Hepatocyte (in vitro differentiated cells): ENCODE measurements around the gene CRAMP1. TPM values are rescaled to one million over a fixed set of nuclear protein-coding genes. Genes with fewer than 3 reads are reported as not detected.

Experiments used
- DNase-seq: peaks from one replicate; pipeline ENCODE4 v3.0.0-alpha.2; 2016; ENCODE audit warnings: low spot score
- H2AFZ ChIP-seq: fragments of 200-600 bp; sonication (generic); 2 replicates; pipeline ENCODE4 v1.6.0; 2016; ENCODE audit warnings: antibody characterized with exemption, mild to moderate bottlenecking
- H3K27ac ChIP-seq: fragments of 200-600 bp; sonication (generic); 2 replicates; pipeline ENCODE4 v1.5.1; 2016; ENCODE audit warnings: mild to moderate bottlenecking
- H3K27me3 ChIP-seq: fragments of 200-600 bp; sonication (generic); 2 replicates; pipeline ENCODE4 v1.6.1; 2016
- H3K36me3 ChIP-seq: fragments of 200-600 bp; sonication (generic); replicated peaks from 2 replicates; pipeline ENCODE4 v1.5.1; 2016; ENCODE audit warnings: low read depth; ENCODE audit not compliant: insufficient read depth
- H3K4me1 ChIP-seq: fragments of 200-600 bp; sonication (generic); 2 replicates; pipeline ENCODE4 v1.5.1; 2016; ENCODE audit warnings: mild to moderate bottlenecking, moderate library complexity; ENCODE audit not compliant: insufficient read depth
- H3K4me2 ChIP-seq: fragments of 200-600 bp; sonication (generic); 2 replicates; pipeline ENCODE4 v1.6.0; 2016
- H3K4me3 ChIP-seq: fragments of 200-600 bp; sonication (generic); 2 replicates; pipeline ENCODE4 v1.5.1; 2016; ENCODE audit warnings: mild to moderate bottlenecking
- H3K79me2 ChIP-seq: fragments of 200-600 bp; sonication (generic); 2 replicates; pipeline ENCODE4 v1.6.0; 2017; ENCODE audit warnings: mild to moderate bottlenecking
- H3K9me2 ChIP-seq: fragments of 200-600 bp; sonication (generic); replicated peaks from 2 replicates; pipeline ENCODE4 v1.6.0; 2017; ENCODE audit warnings: mild to moderate bottlenecking; ENCODE audit not compliant: insufficient read depth
- H3K9me3 ChIP-seq: fragments of 200-600 bp; sonication (generic); 2 replicates; pipeline ENCODE4 v1.5.1; 2016; ENCODE audit warnings: low read depth, mild to moderate bottlenecking
- H4K20me1 ChIP-seq: fragments of 200-600 bp; sonication (generic); 2 replicates; pipeline ENCODE4 v1.6.0; 2016; ENCODE audit warnings: mild to moderate bottlenecking; ENCODE audit not compliant: insufficient read depth, poor library complexity, severe bottlenecking
- CTCF ChIP-seq: fragments of 200-600 bp; sonication (generic); IDR thresholded peaks from 2 replicates; pipeline ENCODE4 v1.5.1; 2016; ENCODE audit warnings: antibody characterized with exemption, mild to moderate bottlenecking; ENCODE audit not compliant: poor library complexity
- EZH2 ChIP-seq: fragments of 200-600 bp; sonication (generic); IDR thresholded peaks from 2 replicates; pipeline ENCODE4 v1.6.1; 2016; ENCODE audit warnings: antibody characterized with exemption, mild to moderate bottlenecking, borderline replicate concordance
- EZH2phosphoT487 ChIP-seq: fragments of 200-600 bp; sonication (generic); IDR thresholded peaks from one replicate; pipeline ENCODE4 v1.6.1; 2018; ENCODE audit warnings: antibody characterized with exemption, mild to moderate bottlenecking, low read depth, moderate library complexity; ENCODE audit not compliant: unreplicated experiment, severe bottlenecking
- WGBS: methylation state at CpG from one replicate; pipeline ENCODE4 v1.1.6; 2016; ENCODE audit warnings: low lambda C conversion rate; ENCODE audit errors: missing lambda C conversion rate; 5-methylcytosine and 5-hydroxymethylcytosine counted together
- polyA plus RNA-seq: library from polyadenylated mRNA; unstranded; fragments of >200 nt; fragmentation: Nextera tagmentation; extraction: Ambion mirVana; gene quantifications from 2 replicates; pipeline ENCODE4 v1.2.1, GENCODE V29; 2016
- total RNA-seq: library from RNA; depleted of rRNA; stranded (reverse); fragments of >200 nt; gene quantifications from 2 replicates; pipeline ENCODE4 v1.2.3, GENCODE V29; 2014

CRAMP1 gene
- total and polyA plus RNA-seq, 2 experiments from 2014 or later, result 6.7 to 8.2 TPM

- Histone ChIP-seq H3K27ac (peak overlapping the region; percentile 28), H3K9me2 (no peaks in the 10 kb centered on the region), H3K4me2 (no peak overlapping the region), H3K4me3 (no peak overlapping the region), H2AFZ (no peak overlapping the region), H3K79me2 (peaks cover 65% of the 10 kb centered on the region), H3K9me3 (no peaks in the 10 kb centered on the region), H3K27me3 (no peaks in the 10 kb centered on the region), H3K4me1 (peaks cover 32% of the 10 kb centered on the region), H4K20me1 (no peaks in the 10 kb centered on the region), H3K36me3 (no peaks in the 10 kb centered on the region)
- DNase-seq, result no peak
- TF ChIP-seq EZH2 (no peak), CTCF (peak; percentile 22)
Measured at GRCh38 chr16:1691276-1691675, 79.1 kb downstream of the CRAMP1 start.

GRCh38 chr16:1691956-1692355 lies 79.8 kb downstream of the CRAMP1 start:
- peaks cover 32% of the 10 kb centered on the region for H3K4me1 ChIP-seq
- H2AFZ ChIP-seq, result no peak overlapping the region
- no peaks in the 10 kb centered on the region for H3K9me3 ChIP-seq
- no peaks in the 10 kb centered on the region for H3K36me3 ChIP-seq
- peaks cover 59% of the 10 kb centered on the region for H3K79me2 ChIP-seq
- no peak overlapping the region for H3K4me2 ChIP-seq
- TF ChIP-seq EZH2phosphoT487 (no peak), CTCF (no peak), EZH2 (no peak)
- no peaks in the 10 kb centered on the region for H3K27me3 ChIP-seq
- DNase-seq, result no peak
- 97% methylated on average over 21 of the region's 21 CpGs for WGBS
- H4K20me1 ChIP-seq, result no peaks in the 10 kb centered on the region
- no peak overlapping the region for H3K4me3 ChIP-seq
- H3K9me2 ChIP-seq, result no peaks in the 10 kb centered on the region
- no peak overlapping the region for H3K27ac ChIP-seq

GRCh38 chr16:1696863-1697262 lies 84.7 kb downstream of the CRAMP1 start:
- Histone ChIP-seq H3K36me3 (no peaks in the 10 kb centered on the region), H3K27ac (no peak overlapping the region), H3K4me1 (no peaks in the 10 kb centered on the region), H3K9me2 (no peaks in the 10 kb centered on the region), H3K4me2 (no peak overlapping the region), H3K27me3 (no peaks in the 10 kb centered on the region), H2AFZ (no peak overlapping the region), H4K20me1 (no peaks in the 10 kb centered on the region), H3K9me3 (no peaks in the 10 kb centered on the region), H3K4me3 (no peak overlapping the region), H3K79me2 (peaks cover 24% of the 10 kb centered on the region)
- TF ChIP-seq CTCF (no peak), EZH2phosphoT487 (no peak), EZH2 (no peak)
- over 99% methylated on average over 5 of the region's 5 CpGs for WGBS
- DNase-seq, result no peak

GRCh38 chr16:1698680-1699079 lies 86.5 kb downstream of the CRAMP1 start:
- H3K27me3 ChIP-seq, result no peaks in the 10 kb centered on the region
- no peak for DNase-seq
- no peak overlapping the region for H3K4me2 ChIP-seq
- H3K9me2 ChIP-seq, result no peaks in the 10 kb centered on the region
- H3K4me3 ChIP-seq, result no peak overlapping the region
- no peak overlapping the region for H2AFZ ChIP-seq
- no peak overlapping the region for H3K27ac ChIP-seq
- H3K79me2 ChIP-seq, result peaks cover 14% of the 10 kb centered on the region
- TF ChIP-seq EZH2phosphoT487, result no peak
- no peaks in the 10 kb centered on the region for H3K36me3 ChIP-seq
- WGBS, result 95% methylated on average over 10 of the region's 10 CpGs
- no peaks in the 10 kb centered on the region for H3K9me3 ChIP-seq
- H3K4me1 ChIP-seq, result no peaks in the 10 kb centered on the region
- no peaks in the 10 kb centered on the region for H4K20me1 ChIP-seq
